ELF-1 (cell line): ENCODE measurements around the gene HDHD5.

Experiments used
- DNase-seq: peaks from one replicate; pipeline ENCODE4 v3.0.0-alpha.2; 2016; ENCODE audit warnings: low read depth, low spot score

Gene HDHD5

DNA sequence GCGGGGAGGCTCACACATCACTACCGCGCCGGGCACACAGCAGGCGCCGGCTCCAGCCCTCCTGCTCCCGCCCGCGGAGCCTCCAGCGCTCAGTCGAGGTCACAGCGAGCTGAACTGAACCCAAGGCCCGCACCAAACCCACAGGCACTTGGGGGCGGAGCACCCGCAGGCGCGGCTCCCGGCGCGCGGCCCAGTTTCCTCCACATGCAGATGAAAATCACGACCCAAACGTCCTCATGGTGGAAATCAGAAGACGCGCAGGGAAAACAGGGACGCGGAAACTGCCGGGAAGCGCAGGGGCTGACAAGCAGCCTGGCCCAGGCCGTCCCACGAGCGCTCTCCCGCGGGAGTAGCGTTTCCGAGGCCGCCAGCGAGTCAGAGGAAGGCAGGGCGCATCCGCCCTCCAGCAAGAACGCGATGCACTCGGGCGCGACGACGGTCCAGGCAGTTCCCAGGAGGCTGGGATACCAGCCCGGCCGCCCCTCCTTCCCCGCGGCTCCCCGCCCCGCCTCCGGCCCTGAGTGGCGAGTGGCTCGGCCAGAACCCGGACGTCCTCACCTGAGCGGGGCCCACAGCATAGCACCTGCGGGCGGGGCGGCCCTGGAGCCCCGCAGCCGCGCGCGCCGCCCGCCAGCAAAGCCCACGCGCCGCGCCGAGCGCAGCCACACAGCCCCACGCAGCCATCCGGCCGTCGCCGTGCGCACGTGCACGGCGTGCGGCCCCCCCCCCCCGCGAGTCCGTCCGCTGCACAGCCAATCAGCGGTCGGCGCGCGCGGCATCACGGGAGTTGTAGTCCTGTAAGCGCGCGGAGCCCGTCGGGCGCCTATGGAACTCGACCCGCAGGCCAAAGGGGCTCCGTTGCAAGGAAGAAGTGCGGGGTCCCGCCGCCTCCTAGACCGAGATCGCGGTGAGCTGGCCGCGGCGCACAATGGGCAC is at the start of gene HDHD5:
HDHD5 (minus strand) TSS at position 710 of the 936 bp plus-strand sequence; CDS start at position 684, 26 bp downstream.
- DNase-seq: peak; percentile 85

DNA sequence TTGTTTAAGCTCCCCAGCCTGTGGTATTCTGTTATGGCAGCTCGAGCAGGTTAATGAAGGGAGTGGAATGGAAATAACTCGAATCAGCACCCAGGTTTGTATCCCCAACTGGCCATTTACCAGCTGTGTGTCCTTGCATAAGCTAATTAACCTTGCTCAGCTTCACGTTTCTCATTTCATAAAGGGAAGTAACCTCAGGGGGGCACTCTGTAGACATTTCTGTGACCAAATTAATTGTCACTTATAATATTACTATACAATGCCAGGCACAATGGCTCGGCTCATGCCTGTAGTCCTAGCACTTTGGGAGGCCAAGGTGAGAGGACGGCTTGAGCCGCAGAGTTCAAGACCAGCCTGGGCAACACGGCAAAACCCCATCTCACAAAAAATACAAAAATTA is 46.4 kb upstream of the HDHD5 start:
- no peak for DNase-seq

GRCh38 chr22:17201285-17201945 is 42.3 kb upstream of the HDHD5 start:
- DNase-seq: peak; percentile 36

DNA sequence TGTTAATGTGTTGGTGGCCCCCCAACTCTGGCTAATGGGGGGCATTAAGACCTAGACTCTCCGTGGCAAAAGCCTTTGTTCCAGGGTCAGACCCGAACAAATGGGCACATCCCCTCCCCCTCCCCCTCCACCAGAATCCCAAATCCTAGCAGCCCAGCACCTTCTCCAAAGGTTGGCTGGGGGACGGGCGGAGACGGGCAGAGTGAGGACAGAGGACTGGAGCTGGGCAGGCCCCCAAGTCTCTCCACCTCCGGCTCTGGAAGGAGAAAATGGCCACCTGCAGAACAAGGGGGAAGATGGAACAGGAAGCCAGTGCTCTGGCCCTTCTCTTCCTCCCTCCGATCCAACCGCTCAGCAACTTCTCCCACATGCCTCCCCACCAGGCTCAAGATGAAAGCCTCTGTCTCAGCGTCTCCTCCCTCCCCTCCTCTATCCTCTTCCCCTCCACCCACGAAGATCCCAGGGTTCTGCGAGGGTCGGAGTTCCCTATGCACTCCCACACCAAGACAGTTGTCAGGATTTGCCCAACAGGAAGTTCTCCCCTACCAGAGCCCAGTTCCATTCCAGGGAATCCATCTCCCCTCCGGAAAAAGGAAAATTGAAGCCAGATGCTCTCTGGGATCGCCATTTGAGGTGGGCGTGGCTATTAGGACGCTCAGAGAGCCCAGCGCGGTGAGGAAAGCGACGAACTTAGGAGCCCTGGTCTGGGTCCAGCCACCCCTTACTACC is 40.1 kb upstream of the HDHD5 start:
- peak; percentile 90 for DNase-seq

GRCh38 chr22:17198170-17199002 is 39.3 kb upstream of the HDHD5 start:
- peak; percentile 93 for DNase-seq

DNA sequence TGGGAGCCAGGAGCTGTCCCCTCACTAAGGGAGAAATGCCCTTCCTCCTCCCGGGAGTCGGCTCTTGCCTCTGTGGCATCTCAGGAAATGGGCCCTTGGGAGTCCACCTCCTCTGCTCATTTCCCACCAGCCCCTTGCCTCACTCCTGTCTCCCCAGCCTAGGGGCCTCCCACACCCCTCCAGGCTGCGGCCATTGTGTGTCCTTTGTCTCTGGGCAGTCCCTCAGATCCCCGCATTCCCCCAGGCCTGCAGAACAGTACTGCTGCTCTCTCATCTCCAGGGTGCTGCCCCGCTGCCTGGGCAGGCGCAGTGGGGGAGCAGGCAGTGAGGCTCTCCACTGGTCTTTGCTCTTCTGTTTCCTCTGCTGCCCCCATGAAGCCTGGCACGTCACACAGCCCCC is 35.1 kb upstream of the HDHD5 start:
- peak; percentile 52 for DNase-seq

GRCh38 chr22:17192186-17192585 is 33.1 kb upstream of the HDHD5 start:
- DNase-seq: no peak

DNA sequence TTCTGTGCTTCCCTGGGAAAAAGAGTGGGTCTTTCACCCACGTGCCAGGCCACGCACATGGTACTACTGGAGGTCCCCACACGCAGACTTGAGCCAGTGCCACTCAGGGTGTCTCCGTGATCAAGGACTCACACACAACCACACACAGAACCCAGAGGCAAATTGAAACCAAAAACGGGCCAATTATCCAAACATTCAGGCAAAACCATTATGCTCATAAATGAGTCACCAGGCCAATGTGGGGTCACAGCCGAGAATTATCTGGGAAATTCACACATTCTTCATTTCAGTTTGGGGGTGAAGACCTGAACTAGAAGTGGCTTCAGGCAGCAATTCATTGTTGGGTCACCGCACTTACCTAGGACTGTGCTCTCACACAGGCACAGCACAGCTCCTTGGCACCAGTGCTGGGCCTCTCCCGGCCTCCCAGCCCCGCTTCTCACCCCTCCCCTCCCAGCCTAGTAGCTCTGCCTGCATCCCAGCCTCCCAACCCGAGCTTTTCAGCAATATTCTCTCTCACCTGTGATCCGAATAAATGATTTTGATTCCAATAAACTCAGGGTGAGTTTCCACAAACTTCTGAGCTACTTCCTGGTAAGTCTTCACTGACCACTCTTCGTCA is 32.2 kb upstream of the HDHD5 start:
- DNase-seq: no peak

GRCh38 chr22:17190702-17191101 is 31.6 kb upstream of the HDHD5 start:
- no peak for DNase-seq

GRCh38 chr22:17176715-17177114 is 17.6 kb upstream of the HDHD5 start:
- no peak for DNase-seq

DNA sequence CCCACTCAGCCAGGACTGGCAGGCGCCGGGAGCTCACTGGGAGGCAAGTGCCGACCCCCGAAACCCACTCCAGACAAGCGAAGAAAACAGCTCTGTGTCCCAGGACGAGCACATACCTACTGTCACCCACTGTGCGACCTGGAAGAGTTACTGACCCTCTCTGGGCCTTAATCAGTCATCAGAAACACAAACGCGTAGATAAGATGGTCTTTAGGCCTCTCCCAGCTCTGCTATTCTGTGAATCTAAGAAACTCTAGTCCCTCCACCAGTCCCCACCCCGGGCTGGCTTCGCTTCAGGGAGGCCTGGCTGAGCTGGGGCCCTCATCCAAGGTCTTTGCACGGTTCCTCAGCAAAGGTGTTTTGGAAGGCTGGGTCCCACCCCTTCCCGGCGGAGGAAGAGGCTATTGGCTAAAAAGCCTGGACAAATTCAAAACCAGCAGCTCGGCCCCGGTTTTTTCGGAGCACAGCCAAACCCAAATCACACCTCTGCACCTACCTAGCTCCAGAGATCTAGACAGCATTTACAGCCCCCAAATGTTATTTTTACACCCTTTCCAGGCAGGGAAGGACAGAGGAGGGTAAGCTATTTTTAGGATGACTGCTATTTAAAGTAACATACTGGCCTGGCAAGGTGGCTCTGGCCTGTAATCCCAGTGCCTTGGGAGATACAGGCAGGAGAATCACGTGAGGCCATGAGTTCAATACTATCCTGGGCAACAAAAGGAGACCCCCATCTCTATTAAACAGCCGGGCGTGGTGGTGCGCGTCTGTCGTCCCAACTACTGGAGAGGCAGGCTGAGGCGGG is 13.2 kb upstream of the HDHD5 start:
- DNase-seq: no peak

DNA sequence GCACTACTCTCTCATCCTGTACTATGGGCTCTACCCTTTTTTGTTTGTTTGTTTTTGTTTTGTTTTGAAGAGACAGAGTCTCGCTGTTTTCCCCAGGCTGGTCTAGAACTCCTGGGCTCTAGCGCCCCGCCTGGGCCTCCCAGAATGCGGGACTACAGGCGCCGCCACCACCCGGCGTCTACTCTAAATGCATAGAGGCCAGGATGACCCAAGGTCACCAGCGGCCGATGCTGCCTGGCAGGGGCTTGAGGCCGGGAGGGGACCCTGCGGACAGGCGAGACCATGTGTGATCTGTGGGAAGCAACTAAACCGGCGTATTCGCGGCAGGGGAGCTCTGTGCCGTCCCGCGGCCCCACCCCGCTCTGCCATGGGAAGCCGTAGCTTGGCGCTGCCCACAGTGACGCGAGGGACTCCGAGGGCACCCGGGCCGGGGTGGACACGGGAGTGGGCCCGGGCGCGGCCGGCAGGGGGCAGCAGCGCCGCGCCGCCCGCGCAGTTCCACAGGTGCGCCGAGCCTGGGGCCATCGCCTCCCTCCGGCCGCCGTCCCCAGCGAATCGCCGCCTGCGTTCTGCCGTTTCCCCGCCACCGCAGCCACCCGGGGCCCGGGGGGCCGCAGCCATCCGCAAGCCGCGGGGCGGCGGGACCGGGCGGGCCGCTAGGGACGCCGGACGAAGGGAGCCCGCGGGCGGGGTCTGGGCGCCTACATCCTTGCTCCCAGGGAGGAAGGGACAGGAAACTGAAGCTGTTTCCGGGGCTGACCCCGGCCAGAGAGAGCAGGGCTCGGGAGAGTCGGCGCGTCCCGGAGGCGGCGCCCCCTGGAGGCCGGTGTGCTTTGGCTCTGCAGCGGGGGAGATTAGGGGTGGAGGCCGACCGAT is 12.3 kb upstream of the HDHD5 start:
- peak; percentile 94 for DNase-seq

- no peak for DNase-seq
These were observed 8.4 kb upstream of the HDHD5 start for GRCh38 chr22:17167486-17167885.

DNA sequence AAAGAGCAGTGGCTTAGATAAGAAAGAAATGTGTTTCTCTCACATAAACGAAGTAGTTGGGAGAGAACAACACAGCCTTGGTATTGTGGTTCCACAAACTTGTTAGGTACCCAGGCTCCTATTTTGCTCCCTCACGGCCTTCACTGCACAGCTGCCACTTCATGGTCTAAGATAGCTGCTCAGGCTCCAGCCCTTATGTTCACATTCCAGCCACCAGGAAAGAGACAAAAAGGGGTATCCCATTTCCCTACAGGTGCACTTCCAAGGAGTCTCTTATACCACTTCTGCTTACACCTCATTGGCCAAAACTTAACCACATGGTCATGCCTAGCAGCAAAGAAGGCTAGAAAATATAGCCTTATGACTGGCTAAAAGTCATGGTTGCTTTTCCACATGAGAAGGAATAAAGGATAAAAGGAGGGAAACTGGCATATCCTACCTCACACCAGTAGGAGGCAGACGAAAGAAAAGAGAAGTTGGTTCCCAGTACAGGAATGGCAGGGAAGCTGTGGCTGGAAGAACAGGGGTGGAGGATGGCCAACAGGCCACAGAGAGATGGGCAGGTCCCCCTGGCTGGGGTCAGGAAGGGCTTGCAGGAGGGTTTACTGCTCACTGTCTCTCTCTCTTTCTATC is 5.4 kb upstream of the HDHD5 start:
- DNase-seq: peak; percentile 29

- DNase-seq: no peak
These were observed 3.7 kb upstream of the HDHD5 start for GRCh38 chr22:17162731-17163130.

DNA sequence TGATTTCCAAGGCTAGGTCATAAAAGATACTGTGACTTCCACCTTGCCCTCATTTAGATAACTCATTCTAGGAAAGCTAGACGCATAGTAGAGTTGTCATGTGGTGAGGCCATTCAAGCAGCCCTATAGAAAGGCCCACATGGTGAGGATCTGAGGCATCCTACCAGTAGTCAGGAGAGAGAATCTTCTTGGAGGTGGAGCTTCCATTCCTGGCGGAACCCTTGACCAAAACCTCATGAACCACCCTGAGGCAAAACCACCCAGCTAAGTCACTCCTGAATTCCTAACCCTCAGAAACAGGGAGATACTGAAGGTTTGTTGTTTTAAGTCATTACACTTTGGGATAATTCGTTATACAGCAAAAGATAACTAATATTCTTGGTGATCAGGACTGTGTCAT is 2.9 kb upstream of the HDHD5 start:
- peak; percentile 47 for DNase-seq

GRCh38 chr22:17159504-17159951 is 451 bp upstream of the HDHD5 start:
- no peak for DNase-seq

- DNase-seq: no peak
These were observed 905 bp downstream of the HDHD5 start for GRCh38 chr22:17158176-17158567.
